NCI-H146 treated with DMSO at 0.1 percent for 48 hours (cell line): ENCODE data around the gene C1QTNF4.
A peak's percentile ranks its signal among the peaks of the same experiment; 100 is the strongest.
"Not testable (repeated sequence)": the region's sequence is repeated elsewhere in the genome, so short reads cannot be mapped to it uniquely, and the experiment has no call there.

Experiments used
- DNase-seq: peaks from one replicate; lab custom pipeline; 2025; ENCODE audit not compliant: unreplicated experiment; lab: John Stamatoyannopoulos, UW

C1QTNF4 gene

GRCh38 chr11:47593934-47594855, at the start of gene C1QTNF4:
Gene C1QTNF4 (minus strand): TSS chr11:47594411. CDS start chr11:47590810, 3,601 bp downstream.
- DNase-seq, result peak; percentile 5

GRCh38 chr11:47642099-47642855, 48.1 kb upstream of the C1QTNF4 start, which contains the start of gene MTCH2:
Gene MTCH2 (minus strand): TSS chr11:47642559. CDS start chr11:47642465, 94 bp downstream.
- DNase-seq, result peak; percentile 91

- DNase-seq, result no peak
Measured at GRCh38 chr11:47641600-47642098, 47.4 kb upstream of the C1QTNF4 start.

- DNase-seq, result not testable (repeated sequence)
Measured at GRCh38 chr11:47640506-47640905, 46.3 kb upstream of the C1QTNF4 start.

- not testable (repeated sequence) for DNase-seq
Measured at GRCh38 chr11:47636331-47636730, 42.1 kb upstream of the C1QTNF4 start.

GRCh38 chr11:47631473-47631872, 37.3 kb upstream of the C1QTNF4 start:
- no peak for DNase-seq

GRCh38 chr11:47628026-47628425, 33.8 kb upstream of the C1QTNF4 start:
- DNase-seq, result no peak

GRCh38 chr11:47626234-47626633, 32.0 kb upstream of the C1QTNF4 start:
- DNase-seq, result no peak

- no peak for DNase-seq
Measured at GRCh38 chr11:47620836-47621378, 26.7 kb upstream of the C1QTNF4 start.

- no peak for DNase-seq
Measured at GRCh38 chr11:47617417-47617809, 23.2 kb upstream of the C1QTNF4 start.

GRCh38 chr11:47616726-47617416, 22.7 kb upstream of the C1QTNF4 start:
- peak; percentile 3 for DNase-seq

- DNase-seq, result no peak
Measured at GRCh38 chr11:47615249-47615648, 21.0 kb upstream of the C1QTNF4 start.

GRCh38 chr11:47611348-47611794, 17.2 kb upstream of the C1QTNF4 start:
- DNase-seq, result no peak

- DNase-seq, result no peak
Measured at GRCh38 chr11:47609675-47610074, 15.5 kb upstream of the C1QTNF4 start.

GRCh38 chr11:47607380-47607779, 13.2 kb upstream of the C1QTNF4 start:
- no peak for DNase-seq

GRCh38 chr11:47606731-47607130, 12.5 kb upstream of the C1QTNF4 start:
- DNase-seq, result no peak

- no peak for DNase-seq
Measured at GRCh38 chr11:47605921-47606320, 11.7 kb upstream of the C1QTNF4 start.

- DNase-seq, result no peak
Measured at GRCh38 chr11:47603295-47603694, 9.1 kb upstream of the C1QTNF4 start.

GRCh38 chr11:47599902-47600301, 5.7 kb upstream of the C1QTNF4 start:
- no peak for DNase-seq

- DNase-seq, result no peak
Measured at GRCh38 chr11:47595967-47596366, 1.8 kb upstream of the C1QTNF4 start.

- DNase-seq, result no peak
Measured at GRCh38 chr11:47595029-47595428, 818 bp upstream of the C1QTNF4 start.
